GM03348 (cell line): ENCODE measurements around the gene PSAP.
"Not testable (repeated sequence)": the region's sequence is repeated elsewhere in the genome, so short reads cannot be mapped to it uniquely, and the experiment has no call there.

Experiments
- DNase-seq: peaks from one replicate; pipeline ENCODE4 v3.0.0; 2012; ENCODE audit warnings: low spot score

PSAP gene

GRCh38 chr10:71873582-71874211 is 22.6 kb upstream of the PSAP start:
- no peak for DNase-seq

GRCh38 chr10:71869601-71870000 is 18.6 kb upstream of the PSAP start:
- not testable (repeated sequence) for DNase-seq

DNA sequence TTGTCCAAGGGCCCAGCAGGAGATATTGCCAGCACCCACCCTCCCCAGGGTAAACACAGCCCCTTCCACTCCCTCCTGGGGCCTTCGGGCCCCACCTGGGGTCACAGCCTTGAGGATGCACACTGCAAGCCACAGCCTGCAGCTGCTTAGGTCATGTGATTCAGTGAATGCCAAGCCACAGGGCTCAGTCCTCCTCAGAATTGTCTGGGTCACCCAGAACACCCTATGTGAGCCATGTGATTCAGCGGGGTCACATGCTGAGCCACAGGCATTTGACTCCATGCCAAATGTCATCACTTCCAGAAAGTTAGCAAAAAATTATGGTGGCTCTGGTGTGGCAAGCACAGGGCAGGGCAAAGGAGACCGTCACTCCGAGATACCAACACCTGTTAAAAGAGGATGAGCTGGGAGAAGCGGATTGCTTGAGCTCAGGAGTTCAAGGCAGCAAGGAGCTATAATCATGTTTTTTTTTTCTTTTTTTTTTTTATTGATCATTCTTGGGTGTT is 17.2 kb upstream of the PSAP start:
- peak; percentile 66 for DNase-seq

- DNase-seq, result no peak
Measured at GRCh38 chr10:71865561-71866041, 14.6 kb upstream of the PSAP start.

DNA sequence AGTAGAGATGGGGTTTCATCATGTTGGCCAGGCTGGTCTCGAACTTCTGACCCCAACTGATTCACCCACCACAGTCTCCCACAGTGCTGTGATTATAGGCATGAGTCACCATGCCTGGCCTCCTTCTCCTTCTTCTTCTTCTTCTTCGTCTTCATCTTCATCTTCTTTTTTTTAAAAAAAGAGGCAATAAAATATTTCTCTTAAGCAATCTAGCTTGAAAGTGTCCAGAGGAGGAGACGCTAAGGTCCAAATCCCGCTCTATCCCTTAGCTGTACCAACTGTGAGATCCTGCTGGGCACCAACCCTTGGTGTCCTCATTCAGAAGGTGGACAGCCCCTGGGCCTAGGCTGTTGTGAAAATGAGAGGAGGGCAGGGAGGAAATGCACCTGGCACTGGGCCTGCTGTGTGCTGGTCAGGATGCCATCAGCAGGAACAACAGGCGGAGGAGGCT is 13.9 kb upstream of the PSAP start:
- DNase-seq, result peak; percentile 22

- no peak for DNase-seq
Measured at GRCh38 chr10:71863203-71863602, 12.2 kb upstream of the PSAP start.

DNA sequence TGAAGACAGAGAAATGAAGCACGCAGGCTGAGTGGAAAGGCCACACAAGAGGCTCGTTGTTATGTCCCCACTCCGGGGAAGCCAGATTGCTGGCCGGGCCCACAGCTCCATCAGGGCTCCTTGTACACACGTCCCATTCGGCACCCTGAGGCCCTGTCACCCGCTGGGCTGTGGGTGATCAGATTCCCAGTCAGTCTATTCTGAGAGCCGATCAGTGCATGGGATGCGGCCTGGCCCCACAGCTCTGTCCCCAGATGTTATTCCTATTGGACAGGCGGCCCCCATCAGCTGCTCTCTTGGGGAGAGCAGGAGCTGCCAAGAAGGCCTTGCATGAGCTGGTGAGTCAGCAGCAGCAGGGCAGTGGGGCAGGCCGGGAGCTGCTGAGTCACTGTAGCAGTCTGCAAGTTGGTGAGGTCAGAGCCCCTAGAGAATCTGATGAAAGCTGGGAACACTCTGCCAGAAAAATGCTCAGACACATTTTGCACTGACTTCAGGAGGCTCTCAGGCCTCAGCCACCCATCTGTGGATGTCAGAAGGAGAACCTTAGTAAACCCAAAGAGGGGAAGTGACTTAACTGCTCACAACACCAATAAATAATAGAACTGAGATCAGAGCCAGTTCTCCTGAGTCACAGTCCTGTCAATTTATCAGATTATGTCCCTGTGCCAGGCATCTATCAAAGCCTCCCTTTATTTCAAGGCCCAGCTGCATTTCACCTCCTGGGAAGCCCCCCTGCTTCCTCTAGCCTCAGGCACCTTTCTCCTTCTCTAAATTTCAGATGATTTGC is 9.4 kb upstream of the PSAP start:
- peak; percentile 95 for DNase-seq

- no peak for DNase-seq
Measured at GRCh38 chr10:71857934-71858890, 7.2 kb upstream of the PSAP start.

- DNase-seq, result no peak
Measured at GRCh38 chr10:71856619-71857018, 5.6 kb upstream of the PSAP start.

DNA sequence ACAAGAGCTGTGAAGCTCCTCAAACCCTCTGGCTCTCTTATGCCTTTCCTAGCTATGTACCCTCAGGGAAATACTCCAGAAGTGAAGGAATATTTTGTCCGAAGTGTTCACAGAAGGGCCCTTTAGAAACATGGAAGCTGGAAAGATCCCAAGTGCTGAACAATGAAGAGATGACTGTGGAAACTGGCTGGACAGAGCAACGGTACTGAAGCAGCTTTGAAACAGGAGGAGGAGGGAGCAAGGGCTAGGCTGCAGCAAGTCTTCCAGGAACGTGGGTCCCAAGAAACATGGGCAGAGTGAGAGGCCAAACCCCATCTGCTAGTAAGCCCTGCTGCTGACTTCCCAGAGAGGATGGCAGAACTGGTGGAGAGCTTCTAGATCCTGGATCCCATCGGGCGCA is 3.0 kb upstream of the PSAP start:
- peak; percentile 24 for DNase-seq

- DNase-seq, result no peak
Measured at GRCh38 chr10:71852355-71852937, 1.4 kb upstream of the PSAP start.

DNA sequence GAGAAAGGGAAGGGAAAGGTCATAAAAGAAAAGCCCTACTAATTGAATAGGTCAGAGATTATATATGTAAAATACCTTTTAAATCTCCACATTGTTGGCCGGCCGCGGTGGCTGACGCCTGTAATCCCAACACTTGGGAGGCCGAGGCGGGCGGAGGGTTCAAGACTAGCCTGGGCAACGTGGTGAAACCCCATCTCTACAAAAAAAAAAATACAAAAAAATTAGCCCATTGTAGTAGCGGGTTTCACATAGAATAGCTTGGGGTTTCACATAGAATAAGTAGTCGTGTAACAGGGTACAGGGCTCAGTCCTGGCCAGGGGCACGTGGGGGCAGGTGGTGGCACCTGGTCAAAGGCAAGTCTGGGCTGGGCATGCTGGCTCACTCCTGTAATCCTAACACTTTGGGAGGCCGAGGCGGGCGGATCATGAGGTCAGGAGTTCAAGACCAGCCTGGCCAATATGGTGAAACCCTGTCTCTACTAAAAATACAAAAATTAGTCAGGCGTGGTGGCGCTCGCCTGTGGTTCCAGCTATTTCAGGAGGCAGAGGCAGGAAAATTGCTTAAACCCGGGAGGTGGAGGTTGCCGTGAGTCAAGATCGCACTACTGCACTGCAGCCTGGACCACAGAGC is 529 bp upstream of the PSAP start:
- DNase-seq, result not testable (repeated sequence)

GRCh38 chr10:71850021-71850742 is 869 bp downstream of the PSAP start:
- DNase-seq, result no peak

DNA sequence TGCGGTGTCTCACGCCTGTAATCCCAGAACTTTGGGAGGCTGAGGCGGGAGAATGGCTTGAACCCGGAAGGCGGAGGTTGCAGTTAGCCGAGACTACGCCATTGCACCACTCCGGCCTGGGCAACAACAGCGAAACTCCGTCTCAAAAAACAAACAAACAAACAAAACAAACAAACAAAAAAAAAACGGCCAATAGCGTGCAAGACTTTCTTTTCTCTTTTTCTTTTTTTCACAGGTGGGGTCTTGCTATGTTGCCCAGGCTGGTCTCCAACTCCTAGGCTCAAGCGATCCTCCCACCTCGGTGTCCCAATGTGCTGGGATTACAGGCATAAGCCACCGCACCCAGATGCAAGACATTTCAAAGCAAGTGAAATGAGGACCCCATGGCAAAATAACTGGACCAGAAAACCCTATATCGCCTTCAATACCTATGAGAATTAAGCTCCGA is 1.6 kb downstream of the PSAP start:
- no peak for DNase-seq

GRCh38 chr10:71848325-71849275 is 2.5 kb downstream of the PSAP start:
- no peak for DNase-seq

DNA sequence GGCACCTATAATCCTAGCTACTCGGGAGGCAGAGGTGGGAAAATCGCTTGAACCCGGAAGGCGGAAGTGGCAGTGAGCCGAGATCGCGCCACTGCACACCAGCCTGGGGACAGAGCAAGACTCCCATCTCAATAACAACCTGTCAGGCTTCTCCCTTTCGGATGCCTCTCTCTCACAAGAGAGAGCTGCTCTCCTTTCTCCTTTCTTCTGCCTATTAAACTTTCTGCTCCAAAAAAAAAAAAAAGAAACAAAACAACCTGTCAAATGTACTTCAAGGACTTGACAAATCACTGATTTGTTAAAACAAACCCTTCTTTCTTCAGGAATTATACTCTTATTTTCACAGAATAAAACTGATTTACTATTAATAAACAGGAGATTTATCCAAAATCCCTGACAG is 3.6 kb downstream of the PSAP start:
- DNase-seq, result no peak

GRCh38 chr10:71846816-71847215 is 4.2 kb downstream of the PSAP start:
- no peak for DNase-seq

- no peak for DNase-seq
Measured at GRCh38 chr10:71845410-71846405, 5.3 kb downstream of the PSAP start.
